WTC11 (cell line): Measurements from ENCODE around the gene ARHGAP10. TPM values are rescaled to one million over a fixed set of nuclear protein-coding genes. Genes with fewer than 3 reads are reported as not detected.

Experiments used
- ATAC-seq: fragments of 200-7000 bp; cut with Tn5 transposase; 2 replicates; pipeline ENCODE4 v1.10.0; 2021; ENCODE audit warnings: mild to moderate bottlenecking, moderate library complexity
- CTCF ChIA-PET: fragments of 300-600 bp; sonication (Branson Sonifier 250); formaldehyde crosslinking; loops from one replicate; lab custom pipeline; 2021; ENCODE audit warnings: antibody characterized with exemption; lab: Charles Lee
- POLR2A ChIA-PET: fragments of 350-600 bp; sonication (Branson Sonifier 250); formaldehyde crosslinking; loops from one replicate; lab custom pipeline; 2021; ENCODE audit warnings: antibody characterized with exemption; lab: Charles Lee
- DNase-seq: peaks from one replicate; pipeline ENCODE4 v3.0.0; 2021; ENCODE audit warnings: low spot score
- H3K27ac Mint-ChIP-seq: 2 replicates; pipeline ENCODE4 v1.8.0; 2021; ENCODE audit warnings: mixed read lengths
- H3K27me3 Mint-ChIP-seq: 2 replicates; pipeline ENCODE4 v1.8.0; 2021; ENCODE audit warnings: low read depth, mild to moderate bottlenecking, moderate library complexity, mixed read lengths
- H3K36me3 Mint-ChIP-seq: 2 replicates; pipeline ENCODE4 v1.8.0; 2021; ENCODE audit warnings: mixed read lengths
- H3K4me1 Mint-ChIP-seq: 2 replicates; pipeline ENCODE4 v1.8.0; 2022; ENCODE audit warnings: mixed read lengths
- H3K4me3 Mint-ChIP-seq: 2 replicates; pipeline ENCODE4 v1.8.0; 2021; ENCODE audit warnings: mild to moderate bottlenecking, moderate library complexity, mixed read lengths
- H3K9me3 Mint-ChIP-seq: 2 replicates; pipeline ENCODE4 v1.8.0; 2021; ENCODE audit warnings: mixed read lengths
- AR ChIP-seq: fragments of 250-450 bp; sonication (Bioruptor Pico); IDR thresholded peaks from 2 replicates; pipeline ENCODE4 v1.9.0; 2021; ENCODE audit warnings: mild to moderate bottlenecking
- ARID4B ChIP-seq: sonication (generic); formaldehyde crosslinking; IDR thresholded peaks from 2 replicates; pipeline ENCODE4 v1.8.0; 2023; ENCODE audit warnings: missing genetic modification reagents, mild to moderate bottlenecking, borderline replicate concordance
- ATF6 ChIP-seq: sonication (generic); formaldehyde crosslinking; IDR thresholded peaks from 2 replicates; pipeline ENCODE4 v1.8.1; 2023; ENCODE audit warnings: mild to moderate bottlenecking, missing genetic modification reagents
- CTCF ChIP-seq: fragments of 200-600 bp; IDR thresholded peaks from 2 replicates; pipeline ENCODE4 v1.8.0; 2022; ENCODE audit warnings: antibody characterized with exemption
- E2F1 ChIP-seq: sonication (generic); formaldehyde crosslinking; IDR thresholded peaks from 2 replicates; pipeline ENCODE4 v1.8.0; 2022; ENCODE audit warnings: mild to moderate bottlenecking, missing genetic modification reagents
- E2F4 ChIP-seq: sonication (generic); formaldehyde crosslinking; IDR thresholded peaks from 2 replicates; pipeline ENCODE4 v1.8.1; 2022; ENCODE audit warnings: low read depth, mild to moderate bottlenecking, moderate library complexity, missing genetic modification reagents, borderline replicate concordance
- ELF4 ChIP-seq: sonication (generic); formaldehyde crosslinking; IDR thresholded peaks from 2 replicates; pipeline ENCODE4 v1.8.1; 2022; ENCODE audit warnings: low read depth, mild to moderate bottlenecking, moderate library complexity, missing genetic modification reagents
- FOXP4 ChIP-seq: sonication (generic); formaldehyde crosslinking; IDR thresholded peaks from 2 replicates; pipeline ENCODE4 v1.8.0; 2022; ENCODE audit warnings: mild to moderate bottlenecking, missing genetic modification reagents
- GTF2I ChIP-seq: fragments of 250-450 bp; sonication (Bioruptor Pico); conservative IDR thresholded peaks from 2 replicates; pipeline ENCODE4 v1.4.0; 2021; ENCODE audit warnings: mild to moderate bottlenecking
- KAT7 ChIP-seq: sonication (generic); formaldehyde crosslinking; IDR thresholded peaks from 2 replicates; pipeline ENCODE4 v1.8.1; 2023; ENCODE audit warnings: missing genetic modification reagents, mild to moderate bottlenecking, borderline replicate concordance
- NFATC4 ChIP-seq: fragments of 250-450 bp; sonication (Bioruptor Pico); IDR thresholded peaks from 2 replicates; pipeline ENCODE4 v1.9.0; 2021; ENCODE audit warnings: mild to moderate bottlenecking
- RORB ChIP-seq: fragments of 250-450 bp; sonication (Bioruptor Pico); IDR thresholded peaks from 2 replicates; pipeline ENCODE4 v1.9.0; 2021; ENCODE audit warnings: mild to moderate bottlenecking
- STAT6 ChIP-seq: sonication (generic); formaldehyde crosslinking; conservative IDR thresholded peaks from 2 replicates; pipeline ENCODE4 v1.8.1; 2023; ENCODE audit warnings: mild to moderate bottlenecking, low read depth, missing genetic modification reagents, moderate library complexity
- TP53 ChIP-seq: sonication (generic); formaldehyde crosslinking; IDR thresholded peaks from 2 replicates; pipeline ENCODE4 v1.8.1; 2023; ENCODE audit warnings: mild to moderate bottlenecking, missing genetic modification reagents
- ZNF423 ChIP-seq: fragments of 250-450 bp; sonication (Bioruptor Pico); IDR thresholded peaks from 2 replicates; pipeline ENCODE4 v2.1.2; 2022; ENCODE audit warnings: mild to moderate bottlenecking, moderate library complexity
- total RNA-seq: library from RNA; stranded (reverse); gene quantifications from 3 replicates; pipeline ENCODE4 v1.2.3, GENCODE V29; 2021

The ARHGAP10 gene
- total RNA-seq, 1 experiment from 2014 or later: 9.6 TPM

- no peak for DNase-seq
- Mint-ChIP-seq H3K27ac (no peak overlapping the region), H3K4me3 (no peak overlapping the region)
- CTCF ChIA-PET: no interaction called here
- no peak for TF ChIP-seq GTF2I (CRISPR knock-in tag)
- no peak for TF ChIP-seq STAT6 (CRISPR knock-in tag)
- no peak for TF ChIP-seq ELF4 (CRISPR knock-in tag)
- TF ChIP-seq TP53 (CRISPR knock-in tag): no peak
- no peak for TF ChIP-seq ATF6 (CRISPR knock-in tag)
- TF ChIP-seq E2F4 (CRISPR knock-in tag): no peak
- TF ChIP-seq E2F1 (CRISPR knock-in tag): no peak
- TF ChIP-seq AR (CRISPR knock-in tag): no peak
- TF ChIP-seq, all 79 proteins: peak for 0
- no peaks in the 10 kb centered on the region; the same call in none of the 2 replicates for H3K36me3 Mint-ChIP-seq
- H3K4me1 Mint-ChIP-seq: no peaks in the 10 kb centered on the region
- no peaks in the 10 kb centered on the region for H3K9me3 Mint-ChIP-seq
- no peaks in the 10 kb centered on the region for H3K27me3 Mint-ChIP-seq
- no peak for ATAC-seq
- POLR2A ChIA-PET: no interaction called here
These were observed 142.2 kb downstream of the ARHGAP10 start for GRCh38 chr4:147874109-147874508.

- Mint-ChIP-seq H3K27ac (no peak overlapping the region), H3K27me3 (no peaks in the 10 kb centered on the region)
- TF ChIP-seq ARID4B (CRISPR knock-in tag): no peak
- no peak for TF ChIP-seq ZNF423
- no peak for TF ChIP-seq FOXP4 (CRISPR knock-in tag)
- no peak for TF ChIP-seq KAT7 (CRISPR knock-in tag)
- no peak for TF ChIP-seq NFATC4
- TF ChIP-seq RORB (CRISPR knock-in tag): no peak
- no peak for TF ChIP-seq CTCF
These were observed 145.5 kb downstream of the ARHGAP10 start for GRCh38 chr4:147877308-147877771.

More at GRCh38 chr4:147877308-147877771, 145.5 kb downstream of the ARHGAP10 start:
- H3K36me3 Mint-ChIP-seq: no peaks in the 10 kb centered on the region; the same call in none of the 2 replicates
- ATAC-seq (no peak), DNase-seq (no peak)
- H3K4me1 Mint-ChIP-seq: no peaks in the 10 kb centered on the region
- ChIA-PET POLR2A (no interaction called here), CTCF (interaction anchor here (0.8 kb wide), 1 partner anchor 10 kb away, joined by 3 read pairs; no protein-coding TSS in a partner anchor)
- H3K9me3 Mint-ChIP-seq: no peaks in the 10 kb centered on the region
- H3K4me3 Mint-ChIP-seq: no peak overlapping the region
